ENCODE results near the gene DDX41.

The DDX41 gene

GRCh38 chr5:177499842-177500241 lies 16.9 kb downstream of the DDX41 start:
- no peak for DNase-seq (ENCODE audit: low read depth in 1 of 2, low spot score in 1 of 2)

- DNase-seq (ENCODE audit: low read depth in 1 of 2, low spot score in 1 of 2): no peak
Measured at GRCh38 chr5:177498013-177498787, 18.6 kb downstream of the DDX41 start.

GRCh38 chr5:177497292-177498012 lies 19.3 kb downstream of the DDX41 start, which contains the start of gene PDLIM7:
PDLIM7 (minus strand) TSS chr5:177497604; CDS start chr5:177496512, 1,092 bp downstream.
- DNase-seq (ENCODE audit: low read depth in 1 of 2, low spot score in 1 of 2): peak; percentile 90 to 91

- no peak for DNase-seq (ENCODE audit: low read depth in 1 of 2, low spot score in 1 of 2)
Measured at GRCh38 chr5:177496727-177497291, 20.0 kb downstream of the DDX41 start.

GRCh38 chr5:177496070-177496726 lies 20.6 kb downstream of the DDX41 start:
- DNase-seq (ENCODE audit: low read depth in 1 of 2, low spot score in 1 of 2): no peak

GRCh38 chr5:177495243-177496060 lies 21.3 kb downstream of the DDX41 start:
- DNase-seq (ENCODE audit: low read depth in 1 of 2, low spot score in 1 of 2): no peak

- DNase-seq (ENCODE audit: low read depth in 1 of 2, low spot score in 1 of 2): no peak
Measured at GRCh38 chr5:177494346-177495195, 22.2 kb downstream of the DDX41 start.

GRCh38 chr5:177493795-177494345 lies 22.9 kb downstream of the DDX41 start:
- DNase-seq (ENCODE audit: low read depth in 1 of 2, low spot score in 1 of 2): no peak

- no peak for DNase-seq (ENCODE audit: low read depth in 1 of 2, low spot score in 1 of 2)
Measured at GRCh38 chr5:177492841-177493240, 23.9 kb downstream of the DDX41 start.

- DNase-seq (ENCODE audit: low read depth in 1 of 2, low spot score in 1 of 2): no peak
Measured at GRCh38 chr5:177491983-177492746, 24.6 kb downstream of the DDX41 start.

- DNase-seq (ENCODE audit: low read depth in 1 of 2, low spot score in 1 of 2): no peak
Measured at GRCh38 chr5:177491429-177491945, 25.3 kb downstream of the DDX41 start.

GRCh38 chr5:177490992-177491391 lies 25.8 kb downstream of the DDX41 start:
- DNase-seq (ENCODE audit: low read depth in 1 of 2, low spot score in 1 of 2): no peak

- no peak for DNase-seq (ENCODE audit: low read depth in 1 of 2, low spot score in 1 of 2)
Measured at GRCh38 chr5:177490311-177490991, 26.3 kb downstream of the DDX41 start.

GRCh38 chr5:177489119-177489716 lies 27.5 kb downstream of the DDX41 start:
- DNase-seq (ENCODE audit: low read depth in 1 of 2, low spot score in 1 of 2): no peak

- DNase-seq (ENCODE audit: low read depth in 1 of 2, low spot score in 1 of 2): no peak
Measured at GRCh38 chr5:177487975-177488374, 28.8 kb downstream of the DDX41 start.

- no peak for DNase-seq (ENCODE audit: low read depth in 1 of 2, low spot score in 1 of 2)
Measured at GRCh38 chr5:177487144-177487543, 29.6 kb downstream of the DDX41 start.

- no peak for DNase-seq (ENCODE audit: low read depth in 1 of 2, low spot score in 1 of 2)
Measured at GRCh38 chr5:177486256-177486655, 30.5 kb downstream of the DDX41 start.
